Lower lobe of right lung (tissue), 2 donors: ENCODE measurements around the gene C6orf120. TPM values are rescaled to one million over a fixed set of nuclear protein-coding genes. Genes with fewer than 3 reads are reported as not detected.

ENCODE experiments used
- ATAC-seq, 2 donors: fragments of 200-7000 bp; cut with Tn5 transposase; one replicate each; pipeline ENCODE4 v1.9.1; 2020 to 2022; ENCODE audit warnings: mild to moderate bottlenecking in 2 of 2, moderate library complexity in 2 of 2
- DNase-seq: peaks from one replicate; pipeline ENCODE4 v3.0.0-alpha.2; 2020
- H3K27ac ChIP-seq: fragments of 200-600 bp; one replicate; pipeline ENCODE4 v1.8.0; 2022
- H3K27me3 ChIP-seq: fragments of 200-600 bp; one replicate; pipeline ENCODE4 v1.8.0; 2022; ENCODE audit warnings: low read depth
- H3K36me3 ChIP-seq: fragments of 200-600 bp; one replicate; pipeline ENCODE4 v1.8.0; 2022; ENCODE audit warnings: mild to moderate bottlenecking
- H3K4me1 ChIP-seq: fragments of 200-600 bp; one replicate; pipeline ENCODE4 v1.8.0; 2022
- H3K4me3 ChIP-seq: fragments of 200-600 bp; one replicate; pipeline ENCODE4 v1.8.0; 2022; ENCODE audit warnings: mild to moderate bottlenecking
- H3K9me3 ChIP-seq: fragments of 200-600 bp; one replicate; pipeline ENCODE4 v1.8.0; 2022
- CTCF ChIP-seq: fragments of 200-600 bp; IDR thresholded peaks from one replicate; pipeline ENCODE4 v1.8.0; 2022; ENCODE audit warnings: antibody characterized with exemption, mild to moderate bottlenecking
- intact Hi-C: fragments of 100-400 bp; cut with DNase I; formaldehyde crosslinking; loops from one replicate; pipeline ENCODE4 v1.11.0; 2022
- long read RNA-seq: library from polyadenylated mRNA; unstranded; transcript quantifications from one replicate; pipeline ENCODE4 v2.0.0, GENCODE V29; 2021
- total RNA-seq: library from RNA; stranded (reverse); fragmentation: NEBNext Ultra II Directional; extraction: Animal tissue kit (Norgen Biotek cat#: 25700); gene quantifications from one replicate; pipeline ENCODE4 v1.2.1, GENCODE V29; 2021
- donor health status: DM: no; HTN: yes; CAD: no; lungs with severe emphysema.

The C6orf120 gene
- 22.2 TPM for total RNA-seq
- long read RNA-seq, transcript C6orf120-201 (1 exons, 2,667 nt) = major isoform, 49 of 50 reads
- long read RNA-seq, partial matches to known transcripts = 0 of 50 reads
- long read RNA-seq, other reads (novel, unspliced or antisense) = 1 of 50 reads

- H3K4me3 ChIP-seq = peak within 1 kb of the TSS; percentile 98
- H3K27me3 ChIP-seq = no peaks in the 10 kb centered on the region
- no peaks in the 10 kb centered on the region for H3K9me3 ChIP-seq
- peaks cover 32% of the 10 kb centered on the region for H3K36me3 ChIP-seq
- no peak for TF ChIP-seq CTCF
- intact Hi-C loops = loop anchor here (10.0 kb wide), 1 partner anchor 53 kb away; the partner anchor contains the start of genes DYNLT2 and ERMARD
- H3K27ac ChIP-seq = peak within 1 kb of the TSS; percentile 99
- ATAC-seq (peak; percentile 98), DNase-seq (peak; percentile 99)
- peaks cover 40% of the 10 kb centered on the region for H3K4me1 ChIP-seq
These were observed at the start of gene C6orf120, which contains the start of gene WDR27 for GRCh38 chr6:169701954-169702839. C6orf120 (plus strand) TSS chr6:169702126; CDS start chr6:169702460, 334 bp downstream. WDR27 (minus strand) TSS chr6:169702029; CDS start chr6:169689005, 13,024 bp downstream.

- Histone ChIP-seq H3K27ac (no peak overlapping the region), H3K4me1 (peaks cover 6% of the 10 kb centered on the region), H3K4me3 (no peak overlapping the region), H3K9me3 (no peaks in the 10 kb centered on the region), H3K36me3 (peaks cover 13% of the 10 kb centered on the region), H3K27me3 (no peaks in the 10 kb centered on the region)
- TF ChIP-seq CTCF = no peak
- intact Hi-C loops = no loop called here
- DNase-seq (no peak), ATAC-seq (no peak)
These were observed 49.0 kb upstream of the C6orf120 start for GRCh38 chr6:169652896-169653295.

- ATAC-seq (no peak), DNase-seq (no peak)
- H3K27ac ChIP-seq = peak overlapping the region; percentile 63
- H3K9me3 ChIP-seq = no peaks in the 10 kb centered on the region
- no peak for TF ChIP-seq CTCF
- H3K4me1 ChIP-seq = peaks cover 6% of the 10 kb centered on the region
- H3K4me3 ChIP-seq = peak overlapping the region; percentile 57
- intact Hi-C loops = no loop called here
- peaks cover 15% of the 10 kb centered on the region for H3K36me3 ChIP-seq
- H3K27me3 ChIP-seq = no peaks in the 10 kb centered on the region
These were observed 48.2 kb upstream of the C6orf120 start for GRCh38 chr6:169653691-169654090.

GRCh38 chr6:169654598-169655391 is 47.1 kb upstream of the C6orf120 start:
- Histone ChIP-seq H3K9me3 (no peaks in the 10 kb centered on the region), H3K27ac (peak overlapping the region; percentile 69), H3K4me3 (peak overlapping the region; percentile 57), H3K27me3 (no peaks in the 10 kb centered on the region), H3K36me3 (peaks cover 19% of the 10 kb centered on the region), H3K4me1 (peaks cover 6% of the 10 kb centered on the region)
- peak; percentile 17 for TF ChIP-seq CTCF
- peak; percentile 97 to 98 for ATAC-seq
- DNase-seq = peak; percentile 81
- intact Hi-C loops = no loop called here

GRCh38 chr6:169656546-169657283 is 45.2 kb upstream of the C6orf120 start:
- H3K27ac ChIP-seq = no peak overlapping the region
- peaks cover 16% of the 10 kb centered on the region for H3K36me3 ChIP-seq
- peaks cover 6% of the 10 kb centered on the region for H3K4me1 ChIP-seq
- ATAC-seq = no peak
- no peak overlapping the region for H3K4me3 ChIP-seq
- H3K9me3 ChIP-seq = no peaks in the 10 kb centered on the region
- TF ChIP-seq CTCF = no peak
- H3K27me3 ChIP-seq = no peaks in the 10 kb centered on the region
- intact Hi-C loops = no loop called here
- DNase-seq = no peak
